WTC11 (cell line): Measurements from ENCODE around the gene COLEC12. TPM values are rescaled to one million over a fixed set of nuclear protein-coding genes. Genes with fewer than 3 reads are reported as not detected.

Experiments used
- ATAC-seq: fragments of 200-7000 bp; cut with Tn5 transposase; 2 replicates; pipeline ENCODE4 v1.10.0; 2021; ENCODE audit warnings: mild to moderate bottlenecking, moderate library complexity
- CTCF ChIA-PET: fragments of 300-600 bp; sonication (Branson Sonifier 250); formaldehyde crosslinking; loops from one replicate; lab custom pipeline; 2021; ENCODE audit warnings: antibody characterized with exemption; lab: Charles Lee
- POLR2A ChIA-PET: fragments of 350-600 bp; sonication (Branson Sonifier 250); formaldehyde crosslinking; loops from one replicate; lab custom pipeline; 2021; ENCODE audit warnings: antibody characterized with exemption; lab: Charles Lee
- DNase-seq: peaks from one replicate; pipeline ENCODE4 v3.0.0; 2021; ENCODE audit warnings: low spot score
- H3K27ac Mint-ChIP-seq: 2 replicates; pipeline ENCODE4 v1.8.0; 2021; ENCODE audit warnings: mixed read lengths
- H3K27me3 Mint-ChIP-seq: 2 replicates; pipeline ENCODE4 v1.8.0; 2021; ENCODE audit warnings: low read depth, mild to moderate bottlenecking, moderate library complexity, mixed read lengths
- H3K36me3 Mint-ChIP-seq: 2 replicates; pipeline ENCODE4 v1.8.0; 2021; ENCODE audit warnings: mixed read lengths
- H3K4me1 Mint-ChIP-seq: 2 replicates; pipeline ENCODE4 v1.8.0; 2022; ENCODE audit warnings: mixed read lengths
- H3K4me3 Mint-ChIP-seq: 2 replicates; pipeline ENCODE4 v1.8.0; 2021; ENCODE audit warnings: mild to moderate bottlenecking, moderate library complexity, mixed read lengths
- H3K9me3 Mint-ChIP-seq: 2 replicates; pipeline ENCODE4 v1.8.0; 2021; ENCODE audit warnings: mixed read lengths
- ATF1 ChIP-seq: sonication (generic); formaldehyde crosslinking; IDR thresholded peaks from 2 replicates; pipeline ENCODE4 v1.8.1; 2023; ENCODE audit warnings: mild to moderate bottlenecking, moderate library complexity, missing genetic modification reagents
- CBFB ChIP-seq: sonication (generic); formaldehyde crosslinking; IDR thresholded peaks from 2 replicates; pipeline ENCODE4 v1.8.1; 2022; ENCODE audit warnings: mild to moderate bottlenecking, low read depth, missing genetic modification reagents
- CREM ChIP-seq: sonication (generic); formaldehyde crosslinking; IDR thresholded peaks from 2 replicates; pipeline ENCODE4 v1.8.1; 2022; ENCODE audit warnings: mild to moderate bottlenecking, missing genetic modification reagents, moderate library complexity
- EMX1 ChIP-seq: fragments of 250-450 bp; sonication (Bioruptor Pico); IDR thresholded peaks from 2 replicates; pipeline ENCODE4 v1.8.0; 2021; ENCODE audit warnings: mild to moderate bottlenecking
- ETV6 ChIP-seq: sonication (generic); formaldehyde crosslinking; IDR thresholded peaks from 2 replicates; pipeline ENCODE4 v1.8.1; 2022; ENCODE audit warnings: mild to moderate bottlenecking, missing genetic modification reagents
- FOXK1 ChIP-seq: sonication (generic); formaldehyde crosslinking; IDR thresholded peaks from 2 replicates; pipeline ENCODE4 v1.8.0; 2022; ENCODE audit warnings: mild to moderate bottlenecking, moderate library complexity, missing genetic modification reagents
- GRHL2 ChIP-seq: fragments of 250-450 bp; sonication (Bioruptor Pico); IDR thresholded peaks from 2 replicates; pipeline ENCODE4 v1.8.0; 2022; ENCODE audit warnings: mild to moderate bottlenecking, moderate library complexity; ENCODE audit not compliant: insufficient replicate concordance, severe bottlenecking
- GTF2I ChIP-seq: fragments of 250-450 bp; sonication (Bioruptor Pico); conservative IDR thresholded peaks from 2 replicates; pipeline ENCODE4 v1.4.0; 2021; ENCODE audit warnings: mild to moderate bottlenecking
- MXD4 ChIP-seq: fragments of 250-450 bp; sonication (Bioruptor Pico); IDR thresholded peaks from 2 replicates; pipeline ENCODE4 v1.8.0; 2021; ENCODE audit warnings: mild to moderate bottlenecking, moderate library complexity, borderline replicate concordance
- NFATC4 ChIP-seq: fragments of 250-450 bp; sonication (Bioruptor Pico); IDR thresholded peaks from 2 replicates; pipeline ENCODE4 v1.9.0; 2021; ENCODE audit warnings: mild to moderate bottlenecking
- NFYB ChIP-seq: sonication (generic); formaldehyde crosslinking; conservative IDR thresholded peaks from 2 replicates; pipeline ENCODE4 v1.8.0; 2022; ENCODE audit warnings: low read depth, missing genetic modification reagents
- NR2C2 ChIP-seq: sonication (generic); formaldehyde crosslinking; IDR thresholded peaks from 2 replicates; pipeline ENCODE4 v1.8.0; 2022; ENCODE audit warnings: mild to moderate bottlenecking, missing genetic modification reagents
- NR3C1 ChIP-seq: sonication (generic); formaldehyde crosslinking; conservative IDR thresholded peaks from 2 replicates; pipeline ENCODE4 v1.8.1; 2023; ENCODE audit warnings: low read depth, mild to moderate bottlenecking, missing genetic modification reagents
- SMAD4 ChIP-seq: sonication (generic); formaldehyde crosslinking; IDR thresholded peaks from 2 replicates; pipeline ENCODE4 v1.8.0; 2022; ENCODE audit warnings: mild to moderate bottlenecking, missing genetic modification reagents
- TEAD4 ChIP-seq: sonication (generic); formaldehyde crosslinking; IDR thresholded peaks from 2 replicates; pipeline ENCODE4 v1.8.0; 2022; ENCODE audit warnings: mild to moderate bottlenecking, missing genetic modification reagents
- TP53 ChIP-seq: sonication (generic); formaldehyde crosslinking; IDR thresholded peaks from 2 replicates; pipeline ENCODE4 v1.8.1; 2023; ENCODE audit warnings: mild to moderate bottlenecking, missing genetic modification reagents
- ZBTB21 ChIP-seq: sonication (generic); formaldehyde crosslinking; IDR thresholded peaks from 2 replicates; pipeline ENCODE4 v1.8.1; 2023; ENCODE audit warnings: mild to moderate bottlenecking, missing genetic modification reagents, borderline replicate concordance
- ZNF121 ChIP-seq: sonication (generic); formaldehyde crosslinking; IDR thresholded peaks from 2 replicates; pipeline ENCODE4 v1.8.0; 2023; ENCODE audit warnings: missing genetic modification reagents
- ZNF317 ChIP-seq: sonication (generic); formaldehyde crosslinking; IDR thresholded peaks from 2 replicates; pipeline ENCODE4 v1.8.1; 2023; ENCODE audit warnings: low read depth, mild to moderate bottlenecking, moderate library complexity, missing genetic modification reagents, borderline replicate concordance
- ZNF416 ChIP-seq: fragments of 250-450 bp; sonication (Bioruptor Pico); IDR thresholded peaks from 2 replicates; pipeline ENCODE4 v1.9.0; 2021; ENCODE audit warnings: mild to moderate bottlenecking, inconsistent platforms
- total RNA-seq: library from RNA; stranded (reverse); gene quantifications from 3 replicates; pipeline ENCODE4 v1.2.3, GENCODE V29; 2021
- TF ChIP-seq, protein P1 (sequence below): fragments of 250-450 bp; sonication (Bioruptor Pico); IDR thresholded peaks from 2 replicates; pipeline ENCODE4 v1.9.0; 2021; ENCODE audit warnings: moderate library complexity, mild to moderate bottlenecking, inconsistent platforms, borderline replicate concordance
- TF ChIP-seq, protein P2 (sequence below): sonication (generic); formaldehyde crosslinking; IDR thresholded peaks from 2 replicates; pipeline ENCODE4 v1.8.0; 2022; ENCODE audit warnings: mild to moderate bottlenecking, missing genetic modification reagents
- TF ChIP-seq, protein P3 (sequence below): fragments of 250-450 bp; sonication (Bioruptor Pico); IDR thresholded peaks from 2 replicates; pipeline ENCODE4 v1.9.0; 2021; ENCODE audit warnings: mild to moderate bottlenecking
- TF ChIP-seq, protein P4 (sequence below): fragments of 250-450 bp; sonication (Bioruptor Pico); IDR thresholded peaks from 2 replicates; pipeline ENCODE4 v2.1.2; 2022; ENCODE audit warnings: mild to moderate bottlenecking, moderate library complexity

COLEC12 gene
- total RNA-seq, 1 experiment from 2014 or later, result 0.48 TPM

DNA sequence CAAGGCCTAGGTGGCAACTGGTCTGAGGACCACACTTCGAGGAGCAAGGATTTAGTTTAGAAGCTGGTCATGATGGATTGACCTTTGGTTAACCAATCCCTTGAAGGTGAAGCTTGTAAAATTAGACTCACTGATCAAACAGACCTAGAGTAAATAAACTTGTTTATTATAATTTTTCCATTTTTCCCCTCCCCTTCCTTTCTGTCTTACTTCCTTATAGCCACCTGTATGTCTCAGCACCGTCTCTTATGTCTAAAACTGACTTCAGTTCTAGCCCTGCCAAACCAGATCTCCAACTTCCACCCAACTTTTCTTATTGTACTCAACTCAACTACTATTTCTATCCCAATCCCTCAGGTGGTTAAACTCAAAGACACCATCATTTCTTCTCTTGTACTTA, 139.8 kb downstream of the COLEC12 start:
- H3K4me1 Mint-ChIP-seq, result peaks cover 16% of the 10 kb centered on the region
- no peak overlapping the region for H3K27ac Mint-ChIP-seq
- CTCF ChIA-PET, result no interaction called here
- H3K9me3 Mint-ChIP-seq, result no peaks in the 10 kb centered on the region
- no peaks in the 10 kb centered on the region for H3K27me3 Mint-ChIP-seq
- no peaks in the 10 kb centered on the region for H3K36me3 Mint-ChIP-seq
- POLR2A ChIA-PET, result no interaction called here
- no peak for TF ChIP-seq NR3C1 (CRISPR knock-in tag)
- no peak for TF ChIP-seq ATF1 (CRISPR knock-in tag)
- TF ChIP-seq, protein P1, sequence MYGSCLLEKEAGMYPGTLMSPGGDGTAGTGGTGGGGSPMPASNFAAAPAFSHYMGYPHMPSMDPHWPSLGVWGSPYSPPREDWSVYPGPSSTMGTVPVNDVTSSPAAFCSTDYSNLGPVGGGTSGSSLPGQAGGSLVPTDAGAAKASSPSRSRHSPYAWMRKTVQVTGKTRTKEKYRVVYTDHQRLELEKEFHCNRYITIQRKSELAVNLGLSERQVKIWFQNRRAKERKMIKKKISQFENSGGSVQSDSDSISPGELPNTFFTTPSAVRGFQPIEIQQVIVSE (CRISPR knock-in tag), result no peak
- no peak for TF ChIP-seq TEAD4 (CRISPR knock-in tag)
- TF ChIP-seq MXD4 (CRISPR knock-in tag), result no peak
- TF ChIP-seq ZNF317 (CRISPR knock-in tag), result no peak
- TF ChIP-seq ZNF416 (CRISPR knock-in tag), result no peak
- no peak for TF ChIP-seq EMX1 (CRISPR knock-in tag)
- no peak for TF ChIP-seq NFATC4 (CRISPR knock-in tag)
- TF ChIP-seq TP53 (CRISPR knock-in tag), result no peak
- TF ChIP-seq NR2C2 (CRISPR knock-in tag), result no peak
- no peak for TF ChIP-seq ZBTB21 (CRISPR knock-in tag)
- TF ChIP-seq ETV6, result no peak
- no peak for TF ChIP-seq ZNF121 (CRISPR knock-in tag)
- TF ChIP-seq, protein P2, sequence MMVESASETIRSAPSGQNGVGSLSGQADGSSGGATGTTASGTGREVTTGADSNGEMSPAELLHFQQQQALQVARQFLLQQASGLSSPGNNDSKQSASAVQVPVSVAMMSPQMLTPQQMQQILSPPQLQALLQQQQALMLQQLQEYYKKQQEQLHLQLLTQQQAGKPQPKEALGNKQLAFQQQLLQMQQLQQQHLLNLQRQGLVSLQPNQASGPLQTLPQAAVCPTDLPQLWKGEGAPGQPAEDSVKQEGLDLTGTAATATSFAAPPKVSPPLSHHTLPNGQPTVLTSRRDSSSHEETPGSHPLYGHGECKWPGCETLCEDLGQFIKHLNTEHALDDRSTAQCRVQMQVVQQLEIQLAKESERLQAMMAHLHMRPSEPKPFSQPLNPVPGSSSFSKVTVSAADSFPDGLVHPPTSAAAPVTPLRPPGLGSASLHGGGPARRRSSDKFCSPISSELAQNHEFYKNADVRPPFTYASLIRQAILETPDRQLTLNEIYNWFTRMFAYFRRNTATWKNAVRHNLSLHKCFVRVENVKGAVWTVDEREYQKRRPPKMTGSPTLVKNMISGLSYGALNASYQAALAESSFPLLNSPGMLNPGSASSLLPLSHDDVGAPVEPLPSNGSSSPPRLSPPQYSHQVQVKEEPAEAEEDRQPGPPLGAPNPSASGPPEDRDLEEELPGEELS, result no peak
- no peak for TF ChIP-seq CREM (CRISPR knock-in tag)
- TF ChIP-seq SMAD4 (CRISPR knock-in tag), result no peak
- no peak for TF ChIP-seq GRHL2
- no peak overlapping the region for H3K4me3 Mint-ChIP-seq
- DNase-seq (no peak), ATAC-seq (no peak)

DNA sequence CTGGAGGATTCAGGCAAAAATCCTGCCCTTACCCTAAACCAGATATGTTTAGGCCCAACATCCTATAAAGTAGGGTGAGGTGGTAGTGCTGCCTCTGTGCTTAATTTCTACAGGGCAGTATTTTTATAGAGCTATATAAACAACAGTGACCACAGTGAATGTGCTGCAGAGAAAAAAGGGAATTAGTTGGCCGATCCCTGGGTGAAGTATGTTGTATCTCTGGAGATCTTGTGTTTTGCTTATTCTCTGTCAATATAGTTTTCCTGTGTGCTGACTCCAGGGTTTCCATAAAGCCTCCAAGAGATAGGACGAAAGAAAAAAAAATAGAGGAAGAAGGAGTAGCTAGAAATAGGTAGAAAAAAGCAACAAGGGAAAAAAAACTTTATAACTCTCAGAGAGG, 143.7 kb downstream of the COLEC12 start:
- Mint-ChIP-seq H3K9me3 (no peaks in the 10 kb centered on the region), H3K36me3 (no peaks in the 10 kb centered on the region), H3K4me3 (no peak overlapping the region), H3K4me1 (peaks cover 10% of the 10 kb centered on the region), H3K27me3 (no peaks in the 10 kb centered on the region)
- POLR2A ChIA-PET, result no interaction called here
- TF ChIP-seq GTF2I (CRISPR knock-in tag) (no peak), NFYB (no peak), CBFB (CRISPR knock-in tag) (no peak), NR3C1 (CRISPR knock-in tag) (no peak), FOXK1 (no peak)
- TF ChIP-seq, protein P3, sequence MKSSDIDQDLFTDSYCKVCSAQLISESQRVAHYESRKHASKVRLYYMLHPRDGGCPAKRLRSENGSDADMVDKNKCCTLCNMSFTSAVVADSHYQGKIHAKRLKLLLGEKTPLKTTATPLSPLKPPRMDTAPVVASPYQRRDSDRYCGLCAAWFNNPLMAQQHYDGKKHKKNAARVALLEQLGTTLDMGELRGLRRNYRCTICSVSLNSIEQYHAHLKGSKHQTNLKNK (CRISPR knock-in tag), result no peak
- TF ChIP-seq, protein P4, sequence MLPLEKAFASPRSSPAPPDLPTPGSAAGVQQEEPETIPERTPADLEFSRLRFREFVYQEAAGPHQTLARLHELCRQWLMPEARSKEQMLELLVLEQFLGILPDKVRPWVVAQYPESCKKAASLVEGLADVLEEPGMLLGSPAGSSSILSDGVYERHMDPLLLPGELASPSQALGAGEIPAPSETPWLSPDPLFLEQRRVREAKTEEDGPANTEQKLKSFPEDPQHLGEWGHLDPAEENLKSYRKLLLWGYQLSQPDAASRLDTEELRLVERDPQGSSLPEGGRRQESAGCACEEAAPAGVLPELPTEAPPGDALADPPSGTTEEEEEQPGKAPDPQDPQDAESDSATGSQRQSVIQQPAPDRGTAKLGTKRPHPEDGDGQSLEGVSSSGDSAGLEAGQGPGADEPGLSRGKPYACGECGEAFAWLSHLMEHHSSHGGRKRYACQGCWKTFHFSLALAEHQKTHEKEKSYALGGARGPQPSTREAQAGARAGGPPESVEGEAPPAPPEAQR, result no peak
- TF ChIP-seq, all 79 proteins: peak for 0
- no peak for DNase-seq
- H3K27ac Mint-ChIP-seq, result no peak overlapping the region
- CTCF ChIA-PET, result no interaction called here
- no peak for ATAC-seq
